ENCODE measurements around the gene SMAP2.
A peak's percentile ranks its signal among the peaks of the same experiment; 100 is the strongest.

The SMAP2 gene

DNA sequence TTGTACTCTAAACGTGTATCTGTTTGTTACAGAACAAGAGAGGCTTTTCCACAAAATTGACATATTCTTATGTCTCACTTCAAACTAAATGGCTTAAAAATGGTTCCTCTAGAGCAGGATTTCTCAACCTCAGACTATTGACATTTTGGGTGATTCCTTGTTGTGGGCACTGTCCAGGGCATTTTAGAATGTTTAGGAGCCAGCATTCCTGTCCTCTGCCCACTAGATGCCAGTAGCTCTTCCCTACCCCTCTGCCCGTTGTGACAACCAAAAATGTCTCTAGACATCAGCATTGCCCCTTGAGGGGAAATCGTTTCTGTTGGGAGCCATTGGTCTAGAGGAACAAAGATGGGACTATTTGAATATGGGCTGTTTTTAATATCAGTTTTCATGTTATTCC is 17.3 kb downstream of the SMAP2 start:
- no peak for DNase-seq (ENCODE audit: low spot score)

DNA sequence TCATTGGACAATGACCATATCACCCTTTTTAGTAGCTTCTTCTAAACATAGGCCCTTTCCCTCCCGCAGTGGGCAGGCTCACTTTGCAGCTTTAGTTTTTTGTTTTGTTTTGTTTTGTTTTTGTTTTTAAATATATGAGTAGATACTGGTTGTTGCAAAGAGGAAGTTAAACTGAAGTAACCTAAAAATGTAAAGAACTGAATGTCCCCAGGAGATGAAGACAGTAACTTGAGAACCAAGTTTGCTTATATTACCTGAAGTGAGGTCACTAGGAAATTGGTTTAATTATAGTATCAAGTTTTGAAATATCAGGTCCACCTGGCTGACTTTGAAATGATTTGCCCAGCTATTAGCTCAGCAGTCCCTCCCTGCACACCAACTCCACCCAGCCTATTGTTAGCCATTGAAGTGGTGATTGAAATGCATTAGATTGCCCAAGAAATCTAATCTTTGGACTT is 18.2 kb downstream of the SMAP2 start:
- DNase-seq (ENCODE audit: low spot score) = no peak

DNA sequence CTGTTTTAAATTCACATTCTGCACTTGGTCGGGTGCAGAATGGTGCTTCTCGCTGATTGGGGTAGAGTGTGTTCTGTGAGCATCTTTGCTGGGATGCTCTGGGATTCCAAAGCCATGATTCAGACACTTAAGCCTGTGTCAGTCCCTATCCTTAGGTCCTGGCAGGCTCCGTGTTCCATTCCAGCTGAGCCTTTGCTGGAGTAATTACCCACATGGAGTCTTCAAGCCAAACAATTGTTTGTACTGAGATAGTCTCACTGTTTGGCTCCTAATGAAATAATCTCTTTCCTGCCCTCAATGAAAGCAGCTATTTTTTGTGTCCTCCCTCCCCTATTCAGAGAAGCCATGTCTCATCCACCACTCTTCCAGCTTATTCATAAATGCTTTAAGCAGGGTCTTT is 18.7 kb downstream of the SMAP2 start:
- DNase-seq (ENCODE audit: low spot score) = peak; percentile 67

DNA sequence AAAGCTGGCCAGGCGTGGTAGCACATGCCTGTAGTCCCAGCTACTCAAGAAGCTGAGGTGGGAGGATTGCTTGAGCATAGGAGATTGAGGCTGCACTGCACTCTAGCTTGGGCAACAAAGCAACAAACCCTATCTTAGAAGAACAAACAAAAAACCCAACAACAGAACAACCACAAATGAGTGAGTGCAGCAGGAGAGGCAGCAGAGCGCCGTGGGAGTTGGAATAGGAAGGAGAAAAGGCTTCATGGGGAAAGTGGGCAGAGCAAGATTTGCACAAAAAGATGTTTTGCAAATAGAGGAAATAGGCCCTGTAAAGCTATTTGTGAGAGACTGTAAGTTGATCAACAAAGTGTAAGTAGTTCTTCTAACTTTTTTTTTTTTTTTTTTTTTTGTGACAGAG is 19.6 kb downstream of the SMAP2 start:
- peak; percentile 60 for DNase-seq (ENCODE audit: low spot score)

DNA sequence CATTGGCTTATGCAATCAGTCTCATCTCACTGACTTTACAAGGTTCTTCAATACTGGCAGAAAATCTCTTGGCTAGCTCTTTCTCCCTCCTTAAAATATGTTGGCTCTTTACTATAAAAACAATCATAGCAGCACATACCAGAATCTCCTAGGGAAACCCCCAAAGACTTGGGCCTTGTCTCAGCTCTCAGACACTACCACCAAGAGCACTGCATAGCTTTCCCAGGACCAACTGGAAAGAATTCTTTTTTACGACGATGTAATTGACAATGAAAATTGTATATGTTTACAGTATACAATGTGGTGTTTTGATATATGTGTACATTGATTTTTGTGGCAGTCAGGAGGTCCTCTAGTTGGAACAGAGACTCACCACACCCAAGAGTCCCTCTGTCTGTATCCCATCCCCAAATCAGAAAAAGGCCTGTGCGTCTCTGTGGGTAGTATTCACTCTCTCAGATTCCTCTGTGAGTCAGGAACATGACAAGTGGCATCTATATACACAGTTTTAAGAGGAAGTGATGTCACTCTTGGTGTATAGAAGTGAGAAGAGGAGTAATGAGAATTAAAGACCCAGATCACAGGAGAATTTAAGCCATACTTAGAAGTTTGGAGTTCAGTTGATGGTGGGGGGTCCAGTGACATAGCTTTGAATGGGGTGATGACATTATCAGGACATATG is 21.1 kb downstream of the SMAP2 start:
- no peak for DNase-seq (ENCODE audit: low spot score)

DNA sequence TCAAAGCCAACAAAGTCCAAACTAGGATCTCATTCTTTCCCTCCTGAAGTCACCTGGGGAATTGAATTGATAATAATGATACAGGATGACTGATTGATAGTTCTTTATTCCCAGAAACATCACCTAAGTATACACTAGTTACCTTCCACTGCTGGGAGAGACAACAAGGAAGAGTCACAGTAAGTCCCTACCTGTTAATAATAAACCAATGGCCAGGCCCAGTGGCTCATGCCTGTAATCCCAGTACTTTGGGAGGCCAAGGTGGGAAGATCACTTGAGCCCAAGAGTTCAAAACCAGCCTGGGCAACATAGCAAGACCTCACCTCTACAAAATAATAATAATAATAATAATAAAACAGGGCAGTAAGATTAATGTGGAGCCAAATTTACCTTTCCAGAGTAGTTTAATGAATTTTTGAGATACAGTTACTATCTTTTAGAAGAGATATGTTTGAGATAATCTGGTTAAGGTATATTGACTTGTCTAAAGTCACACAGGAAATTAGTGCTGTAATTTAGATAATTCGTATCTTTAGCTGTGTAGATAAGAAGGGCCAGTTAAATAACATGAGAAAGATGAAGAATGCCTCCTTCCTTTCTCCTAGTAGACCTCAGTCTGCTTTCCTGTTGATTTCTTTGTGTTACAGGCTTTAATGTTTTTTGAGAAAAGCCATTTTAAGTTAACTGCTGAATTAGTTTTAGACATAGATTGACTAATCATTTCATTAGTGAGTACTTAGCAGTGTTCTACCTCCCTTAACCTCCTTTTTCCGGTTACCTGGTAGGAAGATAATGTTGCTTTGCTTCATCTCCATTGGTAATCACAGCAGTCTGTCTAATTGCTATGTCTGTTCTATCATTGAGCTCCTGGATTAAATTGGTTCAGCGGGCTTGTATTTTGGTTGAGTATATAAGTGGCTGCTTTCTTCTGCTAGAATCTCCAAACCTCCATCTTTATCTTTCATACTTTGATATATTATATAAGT is 22.0 kb downstream of the SMAP2 start:
- DNase-seq (ENCODE audit: low spot score) = no peak

DNA sequence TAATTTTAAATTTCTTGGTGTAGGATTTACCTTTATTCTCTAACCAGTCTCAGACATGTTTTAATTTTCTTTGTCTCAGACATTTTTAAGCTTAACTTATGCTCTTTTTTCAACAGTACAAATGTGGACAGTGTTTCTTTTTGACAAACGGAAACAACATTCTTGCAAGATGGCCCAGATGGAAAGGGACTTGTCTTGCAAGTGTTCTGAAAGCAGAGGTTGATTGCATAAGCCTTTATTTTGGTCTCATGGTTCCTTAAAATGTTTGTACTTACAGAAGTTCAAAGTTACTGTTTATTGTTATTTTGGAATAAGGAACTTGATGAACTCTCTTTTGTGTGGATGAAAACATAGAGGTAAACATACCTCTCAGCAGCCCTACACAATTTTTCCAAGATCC is 22.9 kb downstream of the SMAP2 start:
- DNase-seq (ENCODE audit: low spot score) = peak; percentile 59

DNA sequence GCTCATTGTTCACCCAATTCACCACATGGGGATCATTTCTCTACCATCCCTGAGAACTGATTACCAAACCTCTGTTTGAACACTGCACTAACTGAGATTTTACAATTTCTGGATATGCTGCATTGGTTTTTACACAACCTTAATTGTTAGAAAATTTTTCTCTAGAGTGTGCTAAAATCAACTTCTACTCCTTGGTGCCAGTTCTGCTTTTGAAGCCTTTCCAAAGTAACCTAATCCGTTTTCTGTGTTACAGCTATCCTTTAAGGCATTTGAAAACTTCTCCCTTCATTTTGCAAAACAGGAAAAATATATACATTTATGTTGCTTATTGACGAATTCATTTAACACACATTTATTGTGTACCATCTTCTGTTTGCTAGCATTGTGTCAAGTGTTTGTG is 23.7 kb downstream of the SMAP2 start:
- DNase-seq (ENCODE audit: low spot score) = no peak

DNA sequence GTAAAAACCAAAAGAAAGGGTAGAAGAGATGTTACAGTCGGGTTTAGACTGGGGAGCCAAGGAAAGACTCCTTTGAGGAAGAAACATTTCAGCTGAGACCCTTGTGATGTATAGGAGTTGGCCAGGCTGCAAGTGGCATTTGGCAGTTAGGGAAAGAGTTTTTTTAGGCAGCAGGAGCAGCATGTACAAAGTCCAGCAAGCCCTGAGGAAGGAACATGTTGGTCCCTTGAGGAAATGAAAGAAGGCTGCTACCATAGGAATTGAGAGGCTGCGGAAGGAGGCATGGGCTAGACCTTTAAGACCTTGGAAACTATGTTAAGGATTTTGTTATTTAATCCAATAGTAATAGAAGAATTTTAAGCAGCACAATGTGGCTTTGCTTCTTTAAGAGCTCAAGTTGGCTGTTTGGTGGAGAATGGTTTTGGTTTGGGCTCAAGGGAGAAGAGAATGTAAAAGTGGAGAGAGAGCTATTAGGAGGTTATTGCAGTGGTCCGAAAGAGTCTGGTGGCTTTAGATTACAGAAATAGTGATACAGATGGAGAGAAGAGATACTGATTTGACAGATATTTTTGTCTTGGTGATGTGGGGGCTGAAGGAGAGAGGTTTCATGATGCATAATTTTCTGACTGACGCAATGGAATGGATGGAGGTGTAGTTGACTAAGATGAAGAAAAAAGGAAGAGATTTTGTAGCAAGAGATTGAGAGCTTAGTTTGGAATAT is 26.6 kb downstream of the SMAP2 start:
- DNase-seq (ENCODE audit: low spot score) = peak; percentile 69

DNA sequence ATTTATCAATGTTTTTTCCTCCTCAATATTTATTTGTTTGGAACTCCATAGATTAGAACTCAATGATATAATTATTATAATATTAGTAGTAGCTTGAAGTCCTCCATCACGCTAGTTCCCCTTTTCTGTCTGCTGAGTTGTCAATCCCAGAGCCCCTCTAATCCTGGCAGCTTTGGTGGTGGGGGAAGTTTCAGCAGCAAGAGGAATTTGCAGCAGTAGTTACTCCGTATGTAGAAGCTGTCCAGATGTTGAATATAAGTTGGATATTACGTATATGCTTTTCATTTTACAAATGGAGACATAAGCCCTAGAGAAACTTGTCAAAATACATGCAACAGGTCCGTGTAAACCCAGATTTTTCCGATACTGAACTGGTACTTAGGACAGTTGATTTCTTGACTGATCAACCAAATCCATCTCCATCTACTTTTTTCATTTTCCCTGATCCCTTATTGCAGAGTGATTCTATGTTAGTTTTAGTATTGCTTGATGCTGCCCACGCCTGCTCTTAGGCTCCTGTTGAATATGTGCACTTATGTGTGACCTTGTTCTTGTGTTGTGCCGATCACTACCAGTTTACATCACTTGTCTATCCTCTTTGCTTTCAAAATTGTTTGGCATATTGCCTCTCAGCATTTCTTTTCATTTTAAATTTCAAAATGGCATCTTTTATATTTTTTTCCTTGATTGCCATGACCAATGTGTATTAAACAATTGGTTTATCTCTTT is 28.1 kb downstream of the SMAP2 start:
- DNase-seq (ENCODE audit: low spot score) = peak; percentile 37

DNA sequence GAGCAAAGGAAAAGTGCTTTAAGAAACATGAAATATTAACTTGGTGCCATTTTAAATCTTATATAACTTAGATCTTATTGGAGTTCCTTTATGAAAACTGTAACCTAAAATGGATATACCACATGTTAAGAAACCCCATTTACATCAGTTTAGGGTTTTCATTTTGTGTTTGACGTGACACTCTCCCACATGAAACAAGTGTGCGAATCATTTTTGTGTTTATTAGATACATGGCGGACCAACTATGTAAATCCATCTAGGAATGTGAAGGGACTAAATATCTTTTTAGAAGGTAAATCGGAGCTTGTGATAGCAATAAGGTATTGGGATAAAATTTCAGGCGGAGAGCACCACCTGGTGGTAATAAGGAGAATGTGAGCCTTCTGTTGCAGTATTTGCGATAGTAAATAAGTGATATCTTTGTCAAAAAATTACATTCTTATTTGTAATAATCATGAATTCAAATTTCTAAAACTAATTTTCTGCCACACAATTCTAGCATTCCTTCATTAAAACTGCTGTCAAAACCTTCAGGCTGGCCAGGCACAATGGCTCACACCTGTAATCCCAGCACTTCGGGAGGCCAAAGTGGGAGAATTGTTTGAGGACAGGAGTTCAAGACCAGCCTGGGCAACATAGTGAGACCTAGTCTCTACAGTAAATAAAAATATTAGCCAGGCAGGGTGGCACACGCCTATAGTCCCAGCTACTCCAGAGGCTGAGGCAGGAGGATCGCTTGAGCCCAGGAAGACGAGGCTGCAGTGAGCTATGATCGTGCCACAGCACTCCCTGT is 31.3 kb downstream of the SMAP2 start:
- peak; percentile 80 for DNase-seq (ENCODE audit: low spot score)

DNA sequence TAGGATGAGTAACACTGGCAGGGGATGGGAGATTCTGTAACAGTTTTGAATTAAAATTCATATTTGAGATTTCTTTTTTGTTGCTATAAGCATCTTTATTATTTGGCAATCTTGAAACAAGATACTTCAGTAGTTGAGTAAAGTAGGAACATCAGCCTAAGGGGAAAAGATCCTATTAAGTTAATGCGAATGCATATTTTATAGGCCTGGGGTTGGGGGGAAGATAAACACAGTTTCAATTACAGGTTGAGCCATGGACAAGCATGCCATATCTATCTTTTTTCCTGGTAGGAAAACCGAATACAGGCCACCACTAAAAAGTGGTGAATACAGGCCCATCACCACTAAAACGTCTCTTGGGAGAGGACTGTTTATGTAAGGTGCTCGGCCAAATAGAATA is 32.3 kb downstream of the SMAP2 start:
- DNase-seq (ENCODE audit: low spot score) = no peak

DNA sequence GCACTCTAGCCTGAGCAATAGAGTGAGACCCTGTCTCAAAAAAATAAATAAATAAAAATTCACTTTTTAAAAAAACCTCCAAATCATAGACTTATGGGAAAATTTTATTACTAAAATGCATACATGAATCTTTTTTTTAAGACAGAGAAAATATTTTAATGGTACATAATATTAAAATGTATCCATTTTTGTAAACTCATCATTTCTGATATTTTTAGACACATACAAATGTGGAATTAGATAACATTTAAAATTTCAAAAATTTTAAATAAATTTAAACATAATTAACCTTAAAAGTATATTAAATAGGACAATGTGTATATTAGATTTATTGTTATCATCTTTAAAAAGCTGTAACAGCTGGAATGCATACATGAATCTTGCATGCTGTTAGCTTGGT is 33.9 kb downstream of the SMAP2 start:
- no peak for DNase-seq (ENCODE audit: low spot score)

DNA sequence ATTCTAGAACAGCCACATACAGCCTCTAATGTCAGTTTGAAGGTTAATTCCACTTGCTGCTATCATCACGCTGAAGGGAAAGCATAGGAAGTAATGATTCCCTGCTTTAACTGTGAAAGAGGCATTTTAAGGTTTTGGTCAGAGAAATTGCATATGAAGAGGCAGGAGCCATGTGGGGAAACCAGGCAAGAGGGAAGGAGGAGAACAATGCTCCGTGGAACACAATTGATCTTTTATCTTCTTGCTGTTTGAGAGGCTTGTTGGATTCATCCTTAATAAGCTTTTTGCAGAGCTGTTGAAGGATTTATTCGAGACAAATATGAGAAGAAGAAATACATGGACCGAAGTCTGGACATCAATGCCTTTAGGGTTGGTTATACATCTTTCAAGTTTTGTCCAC is 35.9 kb downstream of the SMAP2 start:
- DNase-seq (ENCODE audit: low spot score) = no peak

DNA sequence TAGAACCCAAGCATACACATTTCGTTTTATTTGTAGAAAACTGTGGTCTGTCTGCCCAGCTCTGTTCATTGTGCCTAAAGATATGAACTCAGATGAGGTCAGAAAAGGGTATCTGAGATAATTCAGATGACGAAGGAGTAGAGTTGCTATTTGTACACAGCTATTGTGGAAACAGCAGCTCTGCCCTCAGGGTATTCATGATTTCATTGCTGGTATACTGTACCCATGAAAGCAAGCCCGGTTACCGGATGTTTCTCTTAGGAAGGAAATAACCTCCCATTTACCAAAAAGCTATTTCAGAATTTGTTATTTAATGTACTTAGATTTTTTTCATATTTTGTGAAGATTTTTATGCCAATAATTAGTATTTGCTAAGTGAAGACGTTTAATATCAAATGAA is 37.8 kb downstream of the SMAP2 start:
- DNase-seq (ENCODE audit: low spot score) = no peak

DNA sequence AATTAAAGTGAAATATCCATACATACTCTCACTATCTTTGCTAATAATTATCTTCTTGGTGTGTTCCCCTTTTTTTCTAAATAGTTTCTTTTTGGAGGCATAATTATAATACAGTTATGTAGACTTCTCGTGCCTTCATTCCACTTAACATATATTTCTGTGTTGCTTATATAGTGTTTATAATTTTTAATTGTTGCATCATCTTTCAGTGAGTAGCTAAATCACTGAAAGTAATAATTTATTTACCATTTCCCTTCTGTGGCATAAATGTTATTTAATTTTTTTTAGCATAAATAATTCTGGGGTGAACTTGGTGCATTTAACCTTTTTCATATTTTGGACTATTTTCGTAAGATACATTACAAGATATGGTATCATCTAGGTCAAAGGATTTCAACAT is 38.3 kb downstream of the SMAP2 start:
- no peak for DNase-seq (ENCODE audit: low spot score)

DNA sequence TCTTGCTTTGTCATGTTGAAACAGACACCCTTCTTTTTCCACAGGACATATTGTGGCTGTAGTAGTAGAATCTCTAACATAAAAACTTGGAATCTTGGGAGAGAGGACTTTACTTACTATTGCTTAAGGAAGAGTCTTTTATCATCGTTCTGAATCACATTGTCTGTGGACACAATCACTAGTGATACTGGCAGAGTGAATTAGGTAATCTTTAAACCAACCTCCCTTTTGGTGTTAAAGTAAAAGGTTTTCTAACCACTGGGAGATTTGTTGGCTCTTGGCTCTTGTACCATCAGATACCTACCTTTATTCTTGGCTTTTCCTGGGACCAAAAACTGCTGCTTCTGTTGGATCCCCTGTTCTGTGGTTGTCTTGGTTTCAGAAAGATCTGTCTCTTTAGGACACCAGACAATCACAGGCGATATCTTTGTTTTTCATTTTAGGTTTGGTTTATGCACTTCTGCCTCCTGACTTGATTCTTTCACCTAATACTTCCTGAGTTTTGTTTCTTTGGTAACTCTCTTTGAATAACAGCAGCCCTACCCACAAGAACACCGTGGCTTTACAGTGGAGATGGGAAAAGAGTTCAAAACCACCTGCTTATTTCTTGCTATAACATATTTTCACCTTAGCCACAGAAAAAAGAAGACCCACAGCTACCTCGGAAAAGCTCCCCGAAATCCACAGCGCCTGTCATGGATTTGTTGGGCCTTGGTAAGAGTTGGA is 40.2 kb downstream of the SMAP2 start:
- DNase-seq (ENCODE audit: low spot score) = no peak

DNA sequence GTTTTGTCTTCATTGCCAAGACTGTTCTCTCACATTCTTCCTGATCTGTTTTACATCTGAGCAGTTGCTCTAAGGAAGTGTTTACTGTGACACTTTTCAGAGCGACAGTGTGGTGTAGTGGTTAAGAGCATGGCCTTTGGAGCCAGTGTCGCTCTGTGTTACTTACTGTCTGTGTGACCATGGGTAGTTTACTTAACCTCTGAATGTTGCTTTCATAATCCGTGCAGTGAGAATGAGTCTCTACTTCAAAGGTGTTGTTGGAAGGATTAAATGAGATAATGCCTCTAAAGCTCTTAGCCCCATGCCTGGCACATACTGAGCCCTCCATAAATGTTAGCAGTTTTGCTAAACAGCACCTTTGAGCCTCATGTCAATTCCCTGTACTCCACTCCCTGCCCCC is 40.8 kb downstream of the SMAP2 start:
- DNase-seq (ENCODE audit: low spot score) = no peak

DNA sequence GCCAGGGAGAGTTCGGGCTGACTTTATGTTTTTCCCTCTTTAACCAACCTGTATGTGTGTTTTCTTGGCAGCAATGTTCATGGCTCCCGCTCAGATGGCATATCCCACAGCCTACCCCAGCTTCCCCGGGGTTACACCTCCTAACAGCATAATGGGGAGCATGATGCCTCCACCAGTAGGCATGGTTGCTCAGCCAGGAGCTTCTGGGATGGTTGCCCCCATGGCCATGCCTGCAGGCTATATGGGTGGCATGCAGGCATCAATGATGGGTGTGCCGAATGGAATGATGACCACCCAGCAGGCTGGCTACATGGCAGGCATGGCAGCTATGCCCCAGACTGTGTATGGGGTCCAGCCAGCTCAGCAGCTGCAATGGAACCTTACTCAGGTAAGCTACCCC is 43.2 kb downstream of the SMAP2 start:
- DNase-seq (ENCODE audit: low spot score) = no peak

Data from Ammon's horn (tissue), 1 donor.